RCC 7860 (cell line): Measurements from ENCODE around the gene NMRAL1.

Source experiments
- DNase-seq: peaks from one replicate; pipeline ENCODE4 v3.0.0-alpha.2; 2015; ENCODE audit warnings: low spot score
- FAIRE-seq: peaks from 2 replicates; lab custom pipeline; 2012; peaks lifted over from hg19 to GRCh38; lab: Jason Lieb, UNC

NMRAL1 gene

DNA sequence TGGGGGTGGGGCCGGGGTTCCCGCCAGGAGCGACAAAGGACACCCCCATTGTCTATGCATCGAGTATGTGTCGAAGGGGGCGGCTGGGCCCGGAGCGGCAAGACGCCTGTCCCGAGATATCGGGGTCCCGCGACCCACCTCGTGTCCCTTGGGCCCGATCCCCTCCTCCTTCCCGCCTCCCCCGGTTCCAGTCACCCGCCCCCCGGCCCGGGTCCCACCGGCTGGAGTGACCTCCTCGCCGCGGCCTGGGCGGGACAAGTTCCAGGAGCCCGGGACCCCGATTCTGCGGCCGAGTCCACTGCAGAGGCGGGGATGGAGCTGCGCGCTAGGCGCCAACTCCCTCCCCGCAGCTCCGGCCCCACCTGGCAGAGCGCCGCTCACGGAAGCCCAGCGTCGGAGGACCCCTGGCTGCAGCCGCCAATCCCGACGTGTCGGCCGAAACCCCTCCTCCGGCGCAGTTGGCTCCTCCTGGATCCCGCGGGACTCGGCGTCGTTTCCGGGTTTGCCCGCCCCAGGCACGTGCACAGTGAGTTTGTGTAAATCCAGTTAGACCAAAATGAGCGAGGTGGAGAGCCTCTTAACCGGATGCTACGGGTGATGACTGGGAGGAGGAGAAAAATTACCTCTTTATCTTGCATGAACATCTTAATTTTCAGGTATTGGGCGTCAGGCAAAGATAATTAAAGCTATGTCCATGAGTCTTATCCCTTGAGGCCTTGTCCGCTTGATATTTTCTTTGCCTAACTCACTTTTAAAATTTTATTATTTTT is at the start of gene NMRAL1:
Gene NMRAL1, minus strand, starts transcription at position 434 of the 770 bp plus-strand sequence. CDS start 493 bp downstream, outside the sequence.
- FAIRE-seq = no peak
- peak; percentile 72 for DNase-seq

DNA sequence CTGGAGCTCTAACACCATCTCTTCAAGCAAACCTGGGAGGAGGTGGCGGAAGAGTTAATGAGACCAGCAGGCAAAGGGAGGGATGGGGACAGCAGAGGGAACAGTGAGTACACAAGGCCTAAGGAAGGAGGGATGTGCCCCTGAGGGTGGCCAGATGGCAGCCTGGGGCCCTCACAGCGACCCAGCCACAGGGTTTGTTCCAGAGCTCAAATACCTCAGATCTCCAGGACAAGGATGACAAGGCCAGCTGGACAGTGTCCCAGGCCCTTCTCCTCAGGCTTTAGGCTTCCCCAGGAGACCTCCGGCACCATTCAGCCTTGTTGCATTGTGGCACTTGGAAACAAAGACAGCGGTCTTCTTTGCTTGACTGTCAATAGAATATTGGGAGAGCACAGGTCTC is 49.3 kb upstream of the NMRAL1 start:
- no peak for FAIRE-seq
- no peak for DNase-seq

DNA sequence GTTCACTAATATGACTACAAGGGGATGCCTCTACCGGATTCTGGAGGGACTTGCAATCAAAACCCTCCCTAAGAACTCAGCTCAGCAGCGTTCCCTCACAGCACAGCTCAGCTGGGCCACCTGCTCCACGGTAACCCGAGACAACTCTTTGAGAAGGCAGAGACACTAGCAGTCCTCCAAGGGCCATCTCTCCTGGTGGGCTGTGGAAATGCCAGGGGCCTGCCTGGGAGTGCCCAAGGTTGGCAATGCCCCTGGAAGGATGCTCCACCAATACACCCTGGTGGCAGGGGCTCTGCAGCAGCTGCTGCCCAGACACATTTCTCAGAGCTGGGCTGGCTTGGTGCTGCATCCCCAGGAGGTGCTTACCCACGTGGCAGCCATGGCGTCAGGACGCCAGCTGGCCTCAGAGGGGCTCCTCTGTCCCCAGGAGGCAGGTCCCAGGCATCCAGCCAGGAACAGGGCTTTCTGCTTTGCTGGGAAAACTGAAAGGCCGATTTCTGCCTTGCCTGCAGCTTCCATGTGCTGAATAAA is 47.7 kb upstream of the NMRAL1 start:
- FAIRE-seq (no peak), DNase-seq (no peak)

DNA sequence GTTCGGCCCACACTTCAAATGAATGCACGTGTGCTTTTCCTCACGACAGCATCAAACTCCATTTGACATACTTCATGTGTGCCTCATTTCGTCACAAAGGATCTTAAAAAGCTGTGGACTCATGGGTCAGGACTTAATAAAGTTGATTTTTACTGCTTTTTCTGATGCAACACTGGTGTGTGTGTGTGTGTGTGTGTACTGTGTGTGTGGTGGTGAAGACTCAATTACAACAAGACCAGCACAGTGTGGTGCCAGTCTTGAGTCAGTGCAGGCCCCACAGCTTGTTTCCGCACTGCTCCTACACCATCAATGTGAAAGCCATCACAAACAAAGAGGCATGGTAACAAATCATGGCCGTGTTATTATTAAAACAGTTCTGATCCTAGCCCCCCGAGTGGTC is 46.5 kb upstream of the NMRAL1 start:
- FAIRE-seq (no peak), DNase-seq (no peak)

DNA sequence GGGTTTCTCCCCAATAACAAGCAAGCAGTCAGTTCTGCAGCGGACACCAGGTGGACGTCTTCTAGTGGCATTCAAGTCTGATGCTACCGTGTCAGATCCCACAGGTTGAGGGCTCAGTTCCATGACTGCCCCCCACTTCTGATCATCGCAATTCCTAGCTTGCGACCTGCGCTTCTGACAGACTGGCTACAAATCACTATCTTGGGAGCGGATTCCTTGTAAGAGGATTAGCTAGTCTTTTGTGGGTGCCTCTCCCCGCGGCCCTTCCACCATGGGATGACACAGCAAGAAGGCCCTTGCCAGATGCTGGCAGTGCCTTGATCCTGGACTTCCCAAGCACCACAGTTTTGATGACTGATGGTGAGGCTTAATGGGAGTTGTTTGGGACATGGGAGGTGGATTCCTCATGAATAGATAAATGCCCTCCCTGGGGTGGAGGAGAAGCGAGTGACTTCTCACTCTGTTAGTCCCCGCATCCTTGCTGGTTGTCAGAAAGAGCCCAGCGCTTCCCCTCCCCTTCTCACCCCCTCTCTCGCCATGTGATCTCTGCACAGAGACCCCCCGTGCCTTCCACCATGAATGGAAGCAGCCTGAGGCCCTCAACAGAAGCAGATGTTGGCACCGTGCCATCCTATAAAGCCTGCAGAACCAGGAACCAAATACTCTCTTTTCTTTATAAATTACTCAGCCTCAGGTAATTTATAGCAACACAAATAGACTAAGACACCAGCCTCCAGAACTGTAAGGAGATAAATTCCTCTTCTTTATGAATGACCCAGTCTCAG is 45.0 kb upstream of the NMRAL1 start:
- no peak for FAIRE-seq

DNA sequence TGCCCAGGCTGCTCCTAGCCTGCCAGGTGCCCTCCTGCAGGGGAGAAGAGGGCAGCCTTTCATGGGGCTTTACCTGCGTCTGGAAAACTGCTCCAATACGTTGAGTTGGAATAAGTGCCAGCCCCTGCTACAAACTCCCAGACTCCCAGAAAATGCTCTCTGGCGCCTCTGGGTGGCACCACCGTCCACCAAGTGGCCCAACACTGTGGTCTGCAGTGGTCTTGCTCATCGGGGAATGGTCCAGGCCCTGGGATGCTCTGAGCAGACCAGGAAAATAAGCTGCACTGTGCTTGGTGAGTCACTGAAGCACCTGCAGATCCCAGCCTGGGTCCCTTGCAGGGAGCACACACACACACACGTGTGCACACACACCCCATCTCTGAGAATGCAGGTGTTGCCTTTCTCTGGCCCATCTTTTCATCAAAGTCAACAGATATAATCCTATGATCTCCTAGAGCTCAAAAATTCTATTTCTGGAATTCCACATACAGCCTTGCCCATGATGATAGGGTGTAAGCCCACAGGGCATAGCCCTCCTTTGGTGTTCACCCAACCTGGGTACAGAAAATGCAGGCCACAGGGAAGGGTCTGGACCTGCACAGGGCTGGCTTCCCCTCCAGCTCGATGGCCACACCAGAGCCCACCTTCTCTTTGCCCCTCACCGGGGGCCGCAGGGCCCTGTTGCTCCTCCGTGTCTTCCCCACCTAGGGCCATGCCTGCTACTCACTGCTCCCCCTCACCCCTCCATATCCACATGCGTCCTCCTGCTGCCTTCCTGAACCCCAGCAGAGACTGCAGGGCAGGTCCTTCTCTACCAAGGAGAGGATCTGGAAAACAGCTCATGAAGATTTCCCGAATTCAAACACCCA is 43.6 kb upstream of the NMRAL1 start:
- DNase-seq = no peak

More for the DNA sequence above, 45.0 kb upstream of the NMRAL1 start:
- DNase-seq = no peak

DNA sequence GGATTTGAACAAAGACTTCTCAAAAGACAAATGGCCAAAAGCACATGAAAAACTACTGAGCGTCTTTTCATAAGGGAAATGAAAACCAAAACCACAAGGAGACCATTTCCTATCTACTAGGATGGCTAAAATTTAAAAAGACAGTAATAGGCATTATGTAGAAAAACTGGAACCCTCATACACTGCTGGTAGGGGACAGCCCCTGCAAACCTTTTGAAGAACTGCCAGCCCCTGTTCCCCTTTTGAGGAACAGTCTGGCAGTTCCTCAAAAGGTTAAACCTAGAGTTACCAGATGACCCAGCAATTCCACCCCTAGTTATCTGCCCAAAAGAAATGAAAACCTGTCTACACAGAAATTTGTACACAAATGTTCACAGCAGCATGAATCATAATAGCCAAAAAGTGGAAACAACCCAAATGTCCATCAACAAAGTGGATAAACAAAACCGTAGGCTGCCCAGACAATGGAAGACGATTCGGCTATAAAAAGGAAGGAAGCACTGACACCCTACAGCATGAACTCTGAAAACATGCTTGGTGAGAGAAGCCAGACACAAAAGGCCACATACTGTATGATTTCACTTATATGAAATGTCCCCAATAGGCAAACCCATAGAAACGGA is 41.3 kb upstream of the NMRAL1 start:
- DNase-seq = no peak
- no peak for FAIRE-seq

More for the DNA sequence above, 43.6 kb upstream of the NMRAL1 start:
- FAIRE-seq = no peak

DNA sequence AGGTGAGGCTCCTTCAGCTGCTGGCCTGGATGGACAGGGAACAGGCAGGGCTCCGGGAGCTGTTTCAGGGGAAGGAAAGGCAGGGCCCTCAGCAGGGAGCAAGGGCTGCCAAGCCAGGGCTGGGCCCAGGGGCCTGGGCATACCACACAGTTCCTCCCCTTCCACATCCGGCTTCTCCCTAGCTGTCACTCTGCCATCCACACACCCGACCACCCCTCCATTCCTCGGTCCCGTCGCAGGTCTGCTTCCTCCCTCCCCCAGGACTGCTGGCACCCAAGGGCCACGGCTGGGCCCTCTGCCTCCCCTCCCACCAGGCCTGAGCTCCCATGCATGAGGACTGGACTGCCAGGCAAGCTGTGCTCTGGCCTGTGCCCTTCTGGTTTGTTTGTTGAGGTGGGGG is 40.2 kb upstream of the NMRAL1 start:
- FAIRE-seq (no peak), DNase-seq (no peak)

DNA sequence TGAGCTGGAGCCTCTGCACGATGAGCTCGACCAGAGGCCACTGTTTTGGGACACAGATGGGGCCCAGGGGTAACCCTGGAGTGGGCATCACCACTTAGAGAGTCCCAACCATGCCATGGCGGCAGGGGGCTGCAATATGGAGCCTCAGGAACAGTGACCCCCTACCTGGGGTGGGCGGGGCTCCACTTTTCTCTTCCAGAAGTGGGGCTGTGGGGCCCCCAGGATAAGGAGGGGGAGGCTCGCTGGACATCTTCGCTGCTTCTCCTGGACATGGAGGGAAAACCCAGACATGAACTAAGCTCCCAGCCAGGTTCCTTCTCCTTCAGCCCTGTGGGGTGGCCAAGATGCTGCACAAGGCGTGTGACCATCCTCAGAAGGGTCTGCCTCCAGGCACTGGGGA is 39.5 kb upstream of the NMRAL1 start:
- DNase-seq = no peak
- FAIRE-seq = no peak

DNA sequence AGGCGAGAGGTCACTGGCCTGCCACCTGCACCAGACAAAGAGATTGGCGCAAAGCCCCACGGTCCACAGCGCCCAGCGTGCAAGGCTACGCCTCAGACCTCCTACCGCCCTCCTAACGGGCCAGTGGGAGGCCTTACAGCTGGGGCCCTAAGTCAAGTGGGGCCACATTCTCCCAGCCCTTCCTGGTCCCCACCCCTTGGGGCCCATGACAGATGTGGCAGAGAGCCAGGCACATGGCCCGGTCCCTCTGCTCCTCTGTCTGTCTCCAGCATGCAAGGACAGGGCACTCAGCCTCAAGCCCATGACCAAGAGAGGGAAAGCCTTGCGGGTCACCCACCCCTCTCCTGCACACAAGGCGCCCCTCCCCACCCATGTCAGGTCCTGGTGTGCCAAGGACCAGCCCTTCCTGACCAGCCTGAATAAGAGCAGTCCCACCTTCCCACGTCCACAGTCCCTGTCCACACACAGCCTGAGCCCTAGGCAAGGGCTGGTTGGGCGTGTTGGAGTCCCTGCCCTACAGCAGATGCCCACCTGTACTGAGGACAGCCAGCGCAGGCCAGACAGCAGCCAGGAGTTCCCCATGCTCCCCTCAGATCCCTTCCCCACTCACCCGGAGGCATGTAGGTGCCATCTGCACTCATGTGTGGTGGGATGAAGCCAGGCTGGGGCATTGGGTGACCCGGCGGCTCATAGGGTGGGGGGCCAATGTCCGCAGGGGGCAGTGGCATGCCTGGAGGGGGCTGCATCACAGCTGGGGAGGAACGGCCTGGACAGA is 38.8 kb upstream of the NMRAL1 start:
- DNase-seq (no peak), FAIRE-seq (no peak)

DNA sequence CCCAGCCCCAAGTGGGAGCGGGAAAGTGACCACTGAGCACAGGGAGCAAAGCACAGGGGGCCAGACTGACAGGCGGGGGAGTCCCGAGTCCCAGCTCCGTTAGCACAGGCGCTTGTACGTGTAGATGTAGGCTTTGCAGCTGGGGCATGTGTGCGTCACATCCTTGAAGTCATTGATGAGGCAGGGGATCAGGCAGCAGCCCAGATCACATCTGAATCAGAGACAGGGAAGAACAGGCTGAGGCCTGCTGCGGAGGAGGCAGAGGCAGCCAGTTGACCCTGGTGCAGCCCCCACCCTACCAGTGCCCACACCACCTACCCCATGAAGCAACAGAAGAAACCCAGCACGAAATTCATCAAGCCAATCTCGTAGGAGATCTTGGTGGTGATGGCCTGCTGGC is 38.0 kb upstream of the NMRAL1 start:
- no peak for DNase-seq
- FAIRE-seq = no peak

DNA sequence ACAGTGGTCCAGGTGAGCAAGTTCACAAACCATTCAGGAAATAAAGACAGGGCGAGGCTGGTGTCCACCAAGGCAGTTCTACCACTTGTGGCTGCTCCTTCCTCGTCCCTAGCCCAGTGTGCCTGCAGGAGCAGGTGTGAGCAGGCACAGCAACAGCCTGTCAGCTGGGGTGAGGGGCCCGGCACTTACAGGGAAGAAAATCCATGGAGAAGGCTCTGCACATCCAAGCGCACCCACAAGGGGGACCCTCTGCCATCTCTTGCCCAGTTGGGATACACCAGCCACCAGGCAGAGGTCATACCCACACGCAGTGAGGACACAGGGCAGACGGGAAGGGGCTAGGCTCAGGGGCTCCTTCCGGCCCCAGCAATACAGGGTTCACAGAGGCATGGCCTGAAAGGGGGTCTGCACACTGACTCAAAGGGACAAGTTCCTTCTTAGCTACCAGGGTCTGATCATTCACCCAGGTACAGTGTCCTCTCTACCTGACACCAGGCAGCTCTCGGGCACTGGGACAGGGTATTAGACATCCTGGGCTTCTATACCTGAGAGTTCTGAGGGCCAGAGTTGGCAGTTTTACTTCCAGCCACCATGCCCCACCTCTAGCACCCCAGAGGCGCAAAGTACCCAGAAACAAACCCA is 37.1 kb upstream of the NMRAL1 start:
- FAIRE-seq (no peak), DNase-seq (peak; percentile 13)

DNA sequence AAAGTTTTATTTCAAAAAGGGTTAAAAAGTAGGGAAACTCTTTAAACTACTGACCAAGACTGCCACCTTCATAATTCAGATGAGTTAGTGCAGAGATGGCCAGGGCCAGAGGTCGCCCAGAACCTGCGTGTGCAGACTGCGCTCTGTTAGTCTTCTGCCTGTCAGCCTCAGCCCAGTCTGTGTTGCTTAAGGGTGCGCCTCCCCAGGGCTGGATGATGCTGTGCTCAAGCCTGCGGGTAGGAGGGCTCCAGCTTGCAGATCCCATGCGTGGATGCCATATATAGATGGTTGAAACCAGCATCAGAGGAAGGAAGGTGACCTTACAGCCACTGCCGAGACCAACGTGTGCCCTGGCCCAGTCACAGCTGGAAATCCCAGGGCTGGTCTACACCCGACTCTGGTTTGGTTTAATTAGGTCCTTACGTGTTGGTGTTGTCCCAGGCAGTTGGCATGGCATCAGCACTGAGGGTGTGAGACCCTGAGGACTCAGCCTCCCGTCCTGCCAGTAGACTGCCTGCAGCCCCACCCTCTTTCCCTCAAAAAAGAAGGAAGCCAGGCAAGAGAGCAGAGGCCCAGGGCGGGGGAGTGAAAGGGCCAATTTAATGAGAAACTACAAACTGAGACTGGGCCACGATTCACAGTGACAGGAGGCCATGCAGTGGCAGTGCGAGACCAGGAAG is 36.5 kb upstream of the NMRAL1 start:
- FAIRE-seq = no peak

DNA sequence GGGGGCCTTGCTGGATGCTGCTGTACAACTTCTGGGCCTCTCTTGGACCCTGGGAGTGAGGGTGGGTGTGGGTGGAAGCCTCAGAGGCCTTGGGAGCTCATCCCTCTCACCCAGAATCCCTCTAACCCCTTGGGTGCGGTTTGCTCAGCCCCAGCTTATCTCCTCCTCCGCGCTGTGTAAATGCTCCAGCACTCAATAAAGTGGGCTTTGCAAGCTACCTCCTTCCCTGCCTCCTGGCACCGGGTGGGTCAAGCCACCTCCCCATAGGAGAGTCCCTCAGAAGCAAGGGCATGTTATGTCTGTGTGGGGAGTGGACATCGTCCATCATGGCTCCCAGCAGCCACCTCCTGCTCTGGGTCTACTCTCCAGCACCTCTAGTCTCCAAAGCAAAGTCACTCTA is 35.7 kb upstream of the NMRAL1 start:
- no peak for DNase-seq
- no peak for FAIRE-seq

More for the DNA sequence above, 36.5 kb upstream of the NMRAL1 start:
- no peak for DNase-seq

DNA sequence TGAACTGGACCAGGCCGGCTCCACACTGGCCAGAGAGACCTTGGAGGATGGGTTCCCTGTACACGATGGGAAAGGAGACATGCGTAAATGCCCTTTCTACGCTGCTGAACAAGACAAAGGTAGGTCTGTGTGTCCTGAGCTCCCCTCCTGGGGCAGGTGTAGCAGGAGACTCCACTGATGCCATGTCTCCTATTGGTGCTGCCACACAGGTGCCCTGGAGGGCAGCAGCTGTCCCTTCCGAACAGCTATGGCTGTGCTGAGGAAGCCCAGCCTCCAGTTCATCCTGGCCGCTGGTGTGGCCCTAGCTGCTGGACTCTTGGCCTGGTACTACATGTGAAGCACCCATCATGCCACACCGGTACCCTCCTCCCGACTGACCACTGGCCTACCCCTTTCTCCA is 35.0 kb upstream of the NMRAL1 start:
- no peak for FAIRE-seq
- DNase-seq = no peak

DNA sequence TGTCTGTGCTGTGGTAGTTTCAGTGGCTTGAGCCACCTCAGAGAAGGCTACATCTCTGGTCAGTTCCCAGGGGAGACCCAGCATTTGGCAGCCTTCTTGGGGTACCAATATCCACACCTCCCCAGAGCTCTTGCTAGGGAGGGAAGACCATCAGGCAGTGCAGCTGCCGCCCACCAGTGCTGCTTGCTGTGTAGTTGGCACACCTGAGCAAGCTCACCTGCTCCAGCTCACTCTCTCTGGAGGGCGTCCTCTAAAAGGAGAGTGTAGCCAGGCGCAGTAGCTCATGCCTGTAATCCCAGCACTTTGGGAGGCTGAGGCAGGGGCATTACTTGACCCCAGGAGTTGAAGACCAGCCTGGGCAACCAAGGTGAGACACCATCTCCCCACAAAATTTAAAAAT is 34.4 kb upstream of the NMRAL1 start:
- no peak for DNase-seq
- FAIRE-seq = no peak

DNA sequence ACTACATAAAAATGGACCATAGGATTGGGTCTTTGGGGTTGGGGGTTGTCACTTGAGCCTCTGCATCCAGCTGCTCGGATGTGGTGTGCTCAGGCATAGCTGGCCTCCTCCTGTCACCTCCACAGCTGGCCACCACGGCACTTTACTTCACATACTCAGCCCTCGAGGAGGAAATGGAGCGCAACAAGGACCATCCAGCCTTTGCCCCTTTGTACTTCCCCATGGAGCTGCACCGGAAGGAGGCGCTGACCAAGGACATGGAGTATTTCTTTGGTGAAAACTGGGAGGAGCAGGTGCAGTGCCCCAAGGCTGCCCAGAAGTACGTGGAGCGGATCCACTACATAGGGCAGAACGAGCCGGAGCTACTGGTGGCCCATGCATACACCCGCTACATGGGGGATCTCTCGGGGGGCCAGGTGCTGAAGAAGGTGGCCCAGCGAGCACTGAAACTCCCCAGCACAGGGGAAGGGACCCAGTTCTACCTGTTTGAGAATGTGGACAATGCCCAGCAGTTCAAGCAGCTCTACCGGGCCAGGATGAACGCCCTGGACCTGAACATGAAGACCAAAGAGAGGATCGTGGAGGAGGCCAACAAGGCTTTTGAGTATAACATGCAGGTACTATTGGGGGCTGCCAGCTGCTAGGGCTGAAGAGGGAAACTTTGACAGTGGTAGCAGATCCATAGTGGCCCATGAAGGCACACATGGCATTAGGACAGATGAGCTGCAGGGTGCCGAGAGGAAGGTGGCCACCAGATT is 33.3 kb upstream of the NMRAL1 start:
- no peak for FAIRE-seq

DNA sequence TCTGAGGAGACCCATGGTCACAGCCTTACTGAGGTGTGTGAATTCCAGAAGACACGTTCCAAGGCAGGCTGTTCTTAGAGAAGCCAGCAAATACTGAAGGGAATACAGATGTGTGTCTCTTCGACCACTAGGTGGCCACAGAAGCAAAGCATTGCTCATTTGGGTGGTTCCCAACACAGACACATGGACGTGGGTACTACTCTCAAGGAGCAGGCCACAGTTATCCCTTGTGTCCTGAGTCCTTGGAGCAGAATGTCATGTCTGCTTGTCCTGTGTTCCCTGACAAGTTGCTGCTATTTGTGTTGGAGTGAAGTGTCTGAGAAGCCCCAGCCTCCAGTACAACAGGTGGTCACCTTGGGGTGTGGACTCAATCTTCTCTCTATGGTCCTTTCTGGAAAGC is 32.0 kb upstream of the NMRAL1 start:
- FAIRE-seq (no peak), DNase-seq (peak; percentile 39)

More for the DNA sequence above, 33.3 kb upstream of the NMRAL1 start:
- DNase-seq = no peak
